Measurements from ENCODE around the gene C1orf174. TPM values are rescaled to one million over a fixed set of nuclear protein-coding genes. Genes with fewer than 3 reads are reported as not detected.

C1orf174 gene
- total and polyA plus RNA-seq, 2 of the 4 experiments (the other 2 are of a cell fraction) = 26.7 to 45.7 TPM

DNA sequence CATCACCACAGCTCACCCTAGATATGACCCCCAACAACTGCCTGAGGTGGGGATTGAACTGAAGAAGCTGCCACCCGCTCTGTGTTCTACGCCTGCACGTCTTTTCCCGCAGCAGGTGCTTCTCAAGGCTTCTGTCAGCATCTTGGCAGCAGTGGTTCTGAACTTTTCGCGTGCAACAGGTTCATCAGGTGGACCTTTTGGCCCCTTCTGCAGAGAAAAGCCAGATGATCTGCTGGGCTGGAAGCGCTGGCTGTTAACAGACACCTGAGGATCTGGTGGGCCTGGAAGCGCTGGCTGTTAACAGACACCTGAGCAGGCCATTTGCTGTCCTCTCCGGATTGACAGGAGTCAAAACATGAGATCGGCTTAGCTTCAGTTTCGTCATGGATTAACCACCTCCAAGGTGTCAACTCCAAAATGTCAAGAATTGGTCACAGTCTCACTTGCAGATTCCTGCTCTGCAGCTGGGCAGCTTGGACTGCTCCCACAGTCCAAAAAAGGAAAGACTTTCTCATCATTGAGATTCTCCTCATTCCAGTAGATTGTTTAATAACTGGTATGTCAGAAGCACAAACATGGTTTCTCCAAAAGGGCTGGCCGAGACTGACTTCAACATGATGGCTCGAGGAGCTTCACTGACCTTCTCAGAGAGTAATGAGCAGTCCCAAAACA, 4.7 kb downstream of the C1orf174 start:
- peak overlapping the region; percentile 50 for H3K4me2 ChIP-seq (ENCODE audit: low read depth, low read length)
- peaks cover 9% of the 10 kb centered on the region; the same call in 1 of the 2 replicates for H3K9me1 ChIP-seq (ENCODE audit: insufficient read depth, low read length)
- peak overlapping the region; percentile 62 for H2BK120ac ChIP-seq (ENCODE audit: low read depth, low read length)
- peak overlapping the region; percentile 11; the same call in 1 of the 2 replicates for H3K9ac ChIP-seq (ENCODE audit: low read depth, low read length)
- H2BK20ac ChIP-seq (ENCODE audit: low read depth, low read length) = peak overlapping the region; percentile 39; the same call in 1 of the 2 replicates
- peak overlapping the region in 1 of 2 experiments; percentile 44; a peak in 1 of 4 replicates for H4K8ac ChIP-seq (ENCODE audit: low read depth in 2 of 2, low read length in 2 of 2)
- intact Hi-C loops (cut with micrococcal nuclease) = no loop called here
- no peaks in the 10 kb centered on the region for H3K9me3 ChIP-seq (ENCODE audit: control insufficient read depth, insufficient read depth, low read length)
- H3K27ac ChIP-seq (ENCODE audit: insufficient read depth, low read length) = peak overlapping the region; percentile 41
- peak overlapping the region; percentile 22 for H2AK9ac ChIP-seq (replicated peaks; ENCODE audit: low read depth, low read length, poor library complexity)
- peak overlapping the region; percentile 66; the same call in 1 of the 2 replicates for H3K18ac ChIP-seq (ENCODE audit: low read depth, low read length)
- no peak overlapping the region for H2AFZ ChIP-seq (replicated peaks; ENCODE audit: low read length, poor library complexity)
- 0 out of 2 replicates have a peak overlapping the region, but pooled peaks have one; percentile 41 for H3K23ac ChIP-seq (ENCODE audit: low read depth, low read length)
- peaks cover 22% of the 10 kb centered on the region for H4K20me1 ChIP-seq (ENCODE audit: insufficient read depth, low read length)
- no TSS peak for BruUV-seq (replicated peaks)
- no peak overlapping the region for H3K14ac ChIP-seq (replicated peaks; ENCODE audit: low read depth, low read length)
- H4K5ac ChIP-seq (ENCODE audit: low read depth, low read length) = peak overlapping the region; percentile 80; the same call in 1 of the 2 replicates
- peaks cover 14% of the 10 kb centered on the region for H3K4me1 ChIP-seq (ENCODE audit: control insufficient read depth, insufficient read depth, low read length)
- ChIA-PET CTCF (interaction anchor here (1.0 kb wide), 1 partner anchor 12 kb away, joined by 3 read pairs; no protein-coding TSS in a partner anchor), POLR2A (ENCODE audit: unreplicated experiment) (no interaction called here)
- peak overlapping the region; percentile 48 for H2BK5ac ChIP-seq (ENCODE audit: low read depth, low read length, poor library complexity, severe bottlenecking)
- H2AK5ac ChIP-seq (ENCODE audit: low read depth, low read length) = no peak overlapping the region
- dilution Hi-C loops (cut with HindIII; ENCODE audit: low sequenced_read_pairs, unreplicated experiment) = no loop called here
- DNase-seq = peak; percentile 18
- H3K36me3 ChIP-seq (ENCODE audit: control insufficient read depth, insufficient read depth, low read length) = peaks cover 16% of the 10 kb centered on the region
- in situ Hi-C loops (cut with MboI; ENCODE audit: low sequenced_read_pairs) = no loop called here
- peak overlapping the region; percentile 66 for H3K4ac ChIP-seq (ENCODE audit: low read depth, low read length)
- H2BK15ac ChIP-seq (ENCODE audit: low read depth, low read length) = no peak overlapping the region
- H3K79me1 ChIP-seq (ENCODE audit: low read depth in 1 of 2, low read length in 2 of 2) = peaks cover 13 to 40% of the 10 kb centered on the region in 2 experiments
- H3K56ac ChIP-seq (ENCODE audit: extremely low read depth, insufficient read depth, low read length) = 0 out of 2 replicates have a peak overlapping the region, but pooled peaks have one; percentile 22
- no peaks in the 10 kb centered on the region for H3K27me3 ChIP-seq (ENCODE audit: control insufficient read depth, insufficient read depth, low read length)
- no peak overlapping the region for H3K4me3 ChIP-seq (ENCODE audit: insufficient read depth, low read depth, low read length)
- 88% methylated on average over 6 of the region's 13 CpGs; no CpG with 5 or more reads in 1 of the 2 experiments for WGBS, 2 experiments (ENCODE audit: extremely low coverage in 2 of 2, insufficient read length in 1 of 2)
- ATAC-seq (ENCODE audit: low read depth) = peak; percentile 21
- H4K91ac ChIP-seq (ENCODE audit: insufficient read depth, low read depth, low read length) = peak overlapping the region; percentile 78
- no peak for TF ChIP-seq RFX5 (IDR thresholded peaks at IDR 0.05; ENCODE audit: low read depth, low read length)
- TF ChIP-seq RAD21 (IDR thresholded peaks at IDR 0.05; ENCODE audit: low read length) = no peak
- no peak for TF ChIP-seq CEBPB (IDR thresholded peaks at IDR 0.05; ENCODE audit: low read depth, low read length)
- no peak for TF ChIP-seq BHLHE40 (IDR thresholded peaks at IDR 0.05; ENCODE audit: low read depth, low read length)
- TF ChIP-seq POLR2A (IDR thresholded peaks at IDR 0.05; ENCODE audit: low read depth, low read length) = no peak
- TF ChIP-seq MAZ (IDR thresholded peaks at IDR 0.05; ENCODE audit: borderline replicate concordance, low read depth, low read length) = no peak
- TF ChIP-seq RCOR1 (IDR thresholded peaks at IDR 0.05; ENCODE audit: insufficient replicate concordance, low read length) = no peak
- TF ChIP-seq FOS (IDR thresholded peaks at IDR 0.05; ENCODE audit: low read depth, low read length) = no peak
- no peak for TF ChIP-seq SMC3 (IDR thresholded peaks at IDR 0.05; ENCODE audit: low read depth, low read length)
- TF ChIP-seq, protein P1, sequence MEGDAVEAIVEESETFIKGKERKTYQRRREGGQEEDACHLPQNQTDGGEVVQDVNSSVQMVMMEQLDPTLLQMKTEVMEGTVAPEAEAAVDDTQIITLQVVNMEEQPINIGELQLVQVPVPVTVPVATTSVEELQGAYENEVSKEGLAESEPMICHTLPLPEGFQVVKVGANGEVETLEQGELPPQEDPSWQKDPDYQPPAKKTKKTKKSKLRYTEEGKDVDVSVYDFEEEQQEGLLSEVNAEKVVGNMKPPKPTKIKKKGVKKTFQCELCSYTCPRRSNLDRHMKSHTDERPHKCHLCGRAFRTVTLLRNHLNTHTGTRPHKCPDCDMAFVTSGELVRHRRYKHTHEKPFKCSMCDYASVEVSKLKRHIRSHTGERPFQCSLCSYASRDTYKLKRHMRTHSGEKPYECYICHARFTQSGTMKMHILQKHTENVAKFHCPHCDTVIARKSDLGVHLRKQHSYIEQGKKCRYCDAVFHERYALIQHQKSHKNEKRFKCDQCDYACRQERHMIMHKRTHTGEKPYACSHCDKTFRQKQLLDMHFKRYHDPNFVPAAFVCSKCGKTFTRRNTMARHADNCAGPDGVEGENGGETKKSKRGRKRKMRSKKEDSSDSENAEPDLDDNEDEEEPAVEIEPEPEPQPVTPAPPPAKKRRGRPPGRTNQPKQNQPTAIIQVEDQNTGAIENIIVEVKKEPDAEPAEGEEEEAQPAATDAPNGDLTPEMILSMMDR (conservative IDR thresholded peaks at IDR 0.05; ENCODE audit: low read depth, low read length) = no peak
- no peak for TF ChIP-seq MAFK (IDR thresholded peaks at IDR 0.05; ENCODE audit: low read depth, low read length)
- TF ChIP-seq, protein P2, sequence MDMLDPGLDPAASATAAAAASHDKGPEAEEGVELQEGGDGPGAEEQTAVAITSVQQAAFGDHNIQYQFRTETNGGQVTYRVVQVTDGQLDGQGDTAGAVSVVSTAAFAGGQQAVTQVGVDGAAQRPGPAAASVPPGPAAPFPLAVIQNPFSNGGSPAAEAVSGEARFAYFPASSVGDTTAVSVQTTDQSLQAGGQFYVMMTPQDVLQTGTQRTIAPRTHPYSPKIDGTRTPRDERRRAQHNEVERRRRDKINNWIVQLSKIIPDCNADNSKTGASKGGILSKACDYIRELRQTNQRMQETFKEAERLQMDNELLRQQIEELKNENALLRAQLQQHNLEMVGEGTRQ (IDR thresholded peaks at IDR 0.05; ENCODE audit: low read depth, low read length) = no peak
- TF ChIP-seq, protein P3, sequence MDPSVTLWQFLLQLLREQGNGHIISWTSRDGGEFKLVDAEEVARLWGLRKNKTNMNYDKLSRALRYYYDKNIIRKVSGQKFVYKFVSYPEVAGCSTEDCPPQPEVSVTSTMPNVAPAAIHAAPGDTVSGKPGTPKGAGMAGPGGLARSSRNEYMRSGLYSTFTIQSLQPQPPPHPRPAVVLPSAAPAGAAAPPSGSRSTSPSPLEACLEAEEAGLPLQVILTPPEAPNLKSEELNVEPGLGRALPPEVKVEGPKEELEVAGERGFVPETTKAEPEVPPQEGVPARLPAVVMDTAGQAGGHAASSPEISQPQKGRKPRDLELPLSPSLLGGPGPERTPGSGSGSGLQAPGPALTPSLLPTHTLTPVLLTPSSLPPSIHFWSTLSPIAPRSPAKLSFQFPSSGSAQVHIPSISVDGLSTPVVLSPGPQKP (IDR thresholded peaks at IDR 0.05; ENCODE audit: borderline replicate concordance, low read depth, low read length) = no peak
- no peak for TF ChIP-seq NFE2L2 (IDR thresholded peaks at IDR 0.05; ENCODE audit: low read depth, low read length)
- TF ChIP-seq CHD1 (IDR thresholded peaks at IDR 0.05; ENCODE audit: low read depth, low read length) = no peak

Data from IMR-90 (cell line).